ENCODE results near the gene WDR86.

GRCh38 chr7:151453326-151453791 lies 43.5 kb upstream of the WDR86 start:
- TF ChIP-seq CTCF (conservative IDR thresholded peaks at IDR 0.05; ENCODE audit: low read depth, low read length): no peak
- no peak for TF ChIP-seq EZH2 (IDR thresholded peaks at IDR 0.05; ENCODE audit: borderline replicate concordance, low read depth, low read length, poor library complexity, severe bottlenecking)

Data from A673 (cell line).